Panc1 (cell line): ENCODE results near the gene CCNYL1. TPM values are rescaled to one million over a fixed set of nuclear protein-coding genes. Genes with fewer than 3 reads are reported as not detected.
"Not testable (repeated sequence)": the region's sequence is repeated elsewhere in the genome, so short reads cannot be mapped to it uniquely, and the experiment has no call there.

ENCODE experiments used
- ATAC-seq: fragments of 200-7000 bp; cut with Tn5 transposase; 2 replicates; pipeline ENCODE4 v1.9.1; 2020; ENCODE audit warnings: mild to moderate bottlenecking, moderate library complexity
- BruUV-seq: library from RNA; stranded (reverse); fragments of 400-500 nt; replicated peaks from 2 replicates; lab custom pipeline; 2021; lab: Mats Ljungman, UMichigan
- CTCF ChIA-PET: fragments of 300-600 bp; sonication (Branson Sonifier 250); formaldehyde crosslinking; loops from one replicate; lab custom pipeline; 2022; ENCODE audit warnings: antibody characterized with exemption; lab: Charles Lee
- POLR2A ChIA-PET: fragments of 300-600 bp; sonication (Branson Sonifier 250); formaldehyde crosslinking; loops from one replicate; lab custom pipeline; 2022; ENCODE audit warnings: antibody characterized with exemption; lab: Charles Lee
- DNase-seq: peaks from one replicate; pipeline ENCODE4 v3.0.0-alpha.2; 2010; ENCODE audit warnings: low read depth, low spot score
- H3K27ac ChIP-seq: 2 replicates; pipeline ENCODE4 v1.5.1; 2011; ENCODE audit warnings: mild to moderate bottlenecking, low read length, inconsistent platforms
- H3K27me3 ChIP-seq: fragments of 200-500 bp; sonication (Bioruptor generic); 2 replicates; pipeline ENCODE4 v1.6.0; 2014; ENCODE audit warnings: low read length, inconsistent platforms; ENCODE audit not compliant: control insufficient read depth, insufficient read depth
- H3K36me3 ChIP-seq: fragments of 200-500 bp; sonication (Bioruptor generic); 2 replicates; pipeline ENCODE4 v1.5.1; 2014; ENCODE audit warnings: inconsistent platforms, mild to moderate bottlenecking, low read length, moderate library complexity; ENCODE audit not compliant: control insufficient read depth, insufficient read depth
- H3K4me1 ChIP-seq: 2 replicates; pipeline ENCODE4 v1.5.1; 2011; ENCODE audit warnings: inconsistent platforms, mild to moderate bottlenecking, low read length, moderate library complexity; ENCODE audit not compliant: control insufficient read depth, insufficient read depth
- H3K4me3 ChIP-seq, 2 experiments: 2 replicates each; pipeline ENCODE4 v1.5.1; 2011 to 2012; ENCODE audit warnings: low read depth in 2 of 2, low read length in 2 of 2, mild to moderate bottlenecking in 2 of 2, inconsistent platforms in 1 of 2, moderate library complexity in 1 of 2
- H3K9me3 ChIP-seq: fragments of 200-500 bp; sonication (Bioruptor generic); 2 replicates; pipeline ENCODE4 v1.5.1; 2014; ENCODE audit warnings: low read depth, mild to moderate bottlenecking, inconsistent platforms, low read length, moderate library complexity; ENCODE audit not compliant: control insufficient read depth, insufficient read depth
- CTCF ChIP-seq: fragments of 450-650 bp; IDR thresholded peaks from 2 replicates; pipeline ENCODE4 v1.5.1; 2017; ENCODE audit warnings: mild to moderate bottlenecking
- POLR2AphosphoS5 ChIP-seq: IDR thresholded peaks from 2 replicates; pipeline ENCODE4 v1.6.1; 2012; ENCODE audit warnings: mild to moderate bottlenecking, low read depth, low read length, moderate library complexity
- REST ChIP-seq, 2 experiments: IDR thresholded peaks; 2 replicates each; pipeline ENCODE4 v1.6.1; 2011 to 2012; ENCODE audit warnings: low read depth in 2 of 2, control low read depth in 1 of 2, low read length in 1 of 2, mild to moderate bottlenecking in 1 of 2, moderate library complexity in 1 of 2; ENCODE audit not compliant: insufficient read depth in 1 of 2
- SIN3A ChIP-seq: IDR thresholded peaks from 2 replicates; pipeline ENCODE4 v1.6.1; 2012; ENCODE audit warnings: low read depth, mild to moderate bottlenecking, low read length, moderate library complexity, borderline replicate concordance; ENCODE audit not compliant: insufficient read depth
- TCF7L2 ChIP-seq: IDR thresholded peaks from 2 replicates; pipeline ENCODE4 v1.6.1; 2011; ENCODE audit warnings: mild to moderate bottlenecking, low read depth, low read length, inconsistent platforms
- in situ Hi-C: cut with HindIII; loops from 2 replicates; pipeline ENCODE4 v1.10.0; 2016; ENCODE audit warnings: low sequenced_read_pairs, low pct_unique_long_range_greater_than_20kb
- intact Hi-C: fragments of 100-400 bp; cut with micrococcal nuclease; formaldehyde crosslinking; loops from one replicate; pipeline ENCODE4 v1.10.0; 2022; ENCODE audit not compliant: unreplicated experiment
- total RNA-seq: library from RNA; stranded (reverse); gene quantifications from one replicate; pipeline ENCODE4 v1.2.1, GENCODE V29; 2021; ENCODE audit not compliant: unreplicated experiment

Gene CCNYL1
- total RNA-seq, 1 experiment from 2014 or later: 31.4 TPM

GRCh38 chr2:207686812-207687211, 24.6 kb upstream of the CCNYL1 start:
- CTCF ChIA-PET: no interaction called here
- in situ Hi-C loops: no loop called here
- H3K4me3 ChIP-seq: no peak overlapping the region

GRCh38 chr2:207688597-207688996, 22.8 kb upstream of the CCNYL1 start:
- no peak for ATAC-seq
- Histone ChIP-seq H3K27me3 (no peaks in the 10 kb centered on the region), H3K4me1 (peaks cover under 1% of the 10 kb centered on the region), H3K27ac (no peak overlapping the region), H3K9me3 (no peaks in the 10 kb centered on the region), H3K36me3 (no peaks in the 10 kb centered on the region), H3K4me3 (no peak overlapping the region)
- DNase-seq: no peak
- ChIA-PET POLR2A (interaction anchor here (0.6 kb wide), 1 partner anchor 387 kb away, joined by 5 read pairs; no protein-coding TSS in a partner anchor), CTCF (no interaction called here)
- intact Hi-C loops (no loop called here), in situ Hi-C loops (no loop called here)
- no TSS peak for BruUV-seq
- no peak for TF ChIP-seq REST (IDR thresholded peaks at IDR 0.05; ENCODE audit: insufficient read depth in 1 of 2, low read depth in 2 of 2, low read length in 1 of 2)
- no peak for TF ChIP-seq CTCF
- no peak for TF ChIP-seq POLR2AphosphoS5
- TF ChIP-seq SIN3A: no peak
- TF ChIP-seq TCF7L2: no peak

More at GRCh38 chr2:207686812-207687211, 24.6 kb upstream of the CCNYL1 start:
- H3K9me3 ChIP-seq: no peaks in the 10 kb centered on the region
- no peak for ATAC-seq
- no peak for DNase-seq
- POLR2A ChIA-PET: interaction anchor here (0.7 kb wide), 1 partner anchor 66 kb away, joined by 6 read pairs; no protein-coding TSS in a partner anchor
- peaks cover 6% of the 10 kb centered on the region for H3K4me1 ChIP-seq
- TF ChIP-seq POLR2AphosphoS5: no peak
- no peaks in the 10 kb centered on the region for H3K36me3 ChIP-seq
- H3K27me3 ChIP-seq: no peaks in the 10 kb centered on the region
- BruUV-seq: no TSS peak
- no peak overlapping the region for H3K27ac ChIP-seq
- intact Hi-C loops: no loop called here

- POLR2A ChIA-PET: interaction anchor here (0.7 kb wide), 1 partner anchor 14 kb away, joined by 4 read pairs; no protein-coding TSS in a partner anchor
Measured at GRCh38 chr2:207690845-207691461, 20.5 kb upstream of the CCNYL1 start.

More at GRCh38 chr2:207690845-207691461, 20.5 kb upstream of the CCNYL1 start:
- ATAC-seq, CTCF ChIA-PET, H3K4me3 ChIP-seq, H3K27me3 ChIP-seq, H3K4me1 ChIP-seq, intact Hi-C loops, BruUV-seq, in situ Hi-C loops, H3K27ac ChIP-seq, H3K9me3 ChIP-seq, H3K36me3 ChIP-seq, DNase-seq: not testable (repeated sequence)
